ENCODE measurements around the gene C6orf52. TPM values are rescaled to one million over a fixed set of nuclear protein-coding genes. Genes with fewer than 3 reads are reported as not detected.

The C6orf52 gene
- total and polyA plus RNA-seq, 9 of the 15 experiments (the other 6 are each of a cell fraction or from before 2014, with no cell fraction given), result 6.7 to 37.0 (median 11.1) TPM

- TF ChIP-seq BCOR (IDR thresholded peaks at IDR 0.05), result no peak
- no peak for TF ChIP-seq TGIF2 (CRISPR knock-in tag; IDR thresholded peaks at IDR 0.05)
- TF ChIP-seq CTCF (IDR thresholded peaks at IDR 0.05 in 2 of 3, conservative IDR thresholded peaks at IDR 0.05 in 1 of 3; ENCODE audit: insufficient read depth in 2 of 3, low read depth in 1 of 3, low read length in 3 of 3), result 0 out of 6 replicates have a peak, but pooled peaks of 1 of the 3 experiments have one; percentile 6
- TF ChIP-seq ZNF239 (CRISPR knock-in tag; IDR thresholded peaks at IDR 0.05), result no peak
- no peak for TF ChIP-seq ZNF512 (tag; IDR thresholded peaks at IDR 0.05)
- TF ChIP-seq PHF8 (IDR thresholded peaks at IDR 0.05; ENCODE audit: borderline replicate concordance, low read length), result no peak
- TF ChIP-seq MBD2 (IDR thresholded peaks at IDR 0.05; ENCODE audit: borderline replicate concordance, low read depth), result 0 out of 2 replicates have a peak, but pooled peaks have one; percentile 35
- no peak for TF ChIP-seq ZKSCAN8 (CRISPR knock-in tag; IDR thresholded peaks at IDR 0.05)
- peak; percentile 95 for TF ChIP-seq MYNN (IDR thresholded peaks at IDR 0.05)
- TF ChIP-seq MYNN (CRISPR knock-in tag; IDR thresholded peaks at IDR 0.05), result no peak
- TF ChIP-seq EP400 (IDR thresholded peaks at IDR 0.05), result no peak
- no peak for TF ChIP-seq E2F5 (CRISPR knock-in tag; IDR thresholded peaks at IDR 0.05)
- no peak for TF ChIP-seq SNAPC5 (CRISPR knock-in tag; IDR thresholded peaks at IDR 0.05)
- TF ChIP-seq IRF1 (CRISPR knock-in tag; IDR thresholded peaks at IDR 0.05; ENCODE audit: borderline replicate concordance), result no peak
- peak; percentile 75; the same call in 1 of the 2 replicates for TF ChIP-seq TAL1 (IDR thresholded peaks at IDR 0.05)
- TF ChIP-seq ZNF764 (CRISPR knock-in tag; IDR thresholded peaks at IDR 0.05; ENCODE audit: low read depth), result no peak
- no peak for TF ChIP-seq FOSL1 (tag; conservative IDR thresholded peaks at IDR 0.05)
- TF ChIP-seq RBM39 (optimal IDR thresholded peaks at IDR 0.05; ENCODE audit: low read depth, low read length), result no peak
- no peak for TF ChIP-seq ZNF445 (CRISPR knock-in tag; IDR thresholded peaks at IDR 0.05; ENCODE audit: low read depth)
- TF ChIP-seq NR3C1 (CRISPR knock-in tag; IDR thresholded peaks at IDR 0.05), result no peak
- TF ChIP-seq HDAC8 (tag; IDR thresholded peaks at IDR 0.05), result no peak
- TF ChIP-seq KLF13 (tag; IDR thresholded peaks at IDR 0.05; ENCODE audit: borderline replicate concordance, low read depth), result no peak
- no peak for TF ChIP-seq BRD4 (IDR thresholded peaks at IDR 0.05)
- TF ChIP-seq SRSF3 (IDR thresholded peaks at IDR 0.05; ENCODE audit: insufficient read depth, low read length), result no peak
- TF ChIP-seq HMG20A (CRISPR knock-in tag; conservative IDR thresholded peaks at IDR 0.05), result no peak
These were observed 30.6 kb upstream of the C6orf52 start (continued) for GRCh38 chr6:10725044-10725443.
